ENCODE results near the gene DPH6.

Gene DPH6

DNA sequence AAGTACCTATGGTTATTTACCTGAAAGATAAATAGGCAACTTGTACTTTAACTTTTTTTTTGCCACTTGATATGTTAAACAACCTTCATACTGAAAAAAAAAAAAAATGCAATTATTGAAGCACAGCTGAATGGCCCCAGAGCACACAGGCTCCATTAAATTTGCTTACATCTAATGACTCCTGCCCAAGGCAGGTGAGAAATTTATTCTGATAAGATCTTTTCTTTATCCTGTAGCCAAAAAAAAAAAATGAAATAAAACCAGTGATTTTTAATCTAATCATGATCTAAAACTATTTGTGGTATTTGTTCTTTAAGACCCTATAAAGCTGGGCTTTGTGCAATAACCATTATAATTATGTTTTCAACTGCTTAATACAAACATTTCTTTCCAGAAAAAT lies 115.7 kb downstream of the DPH6 start:
- TF ChIP-seq, protein P1, sequence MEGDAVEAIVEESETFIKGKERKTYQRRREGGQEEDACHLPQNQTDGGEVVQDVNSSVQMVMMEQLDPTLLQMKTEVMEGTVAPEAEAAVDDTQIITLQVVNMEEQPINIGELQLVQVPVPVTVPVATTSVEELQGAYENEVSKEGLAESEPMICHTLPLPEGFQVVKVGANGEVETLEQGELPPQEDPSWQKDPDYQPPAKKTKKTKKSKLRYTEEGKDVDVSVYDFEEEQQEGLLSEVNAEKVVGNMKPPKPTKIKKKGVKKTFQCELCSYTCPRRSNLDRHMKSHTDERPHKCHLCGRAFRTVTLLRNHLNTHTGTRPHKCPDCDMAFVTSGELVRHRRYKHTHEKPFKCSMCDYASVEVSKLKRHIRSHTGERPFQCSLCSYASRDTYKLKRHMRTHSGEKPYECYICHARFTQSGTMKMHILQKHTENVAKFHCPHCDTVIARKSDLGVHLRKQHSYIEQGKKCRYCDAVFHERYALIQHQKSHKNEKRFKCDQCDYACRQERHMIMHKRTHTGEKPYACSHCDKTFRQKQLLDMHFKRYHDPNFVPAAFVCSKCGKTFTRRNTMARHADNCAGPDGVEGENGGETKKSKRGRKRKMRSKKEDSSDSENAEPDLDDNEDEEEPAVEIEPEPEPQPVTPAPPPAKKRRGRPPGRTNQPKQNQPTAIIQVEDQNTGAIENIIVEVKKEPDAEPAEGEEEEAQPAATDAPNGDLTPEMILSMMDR (IDR thresholded peaks at IDR 0.05), result no peak
- TF ChIP-seq ZFX (IDR thresholded peaks at IDR 0.05; ENCODE audit: borderline replicate concordance), result no peak
- no peak overlapping the region for H3K27ac ChIP-seq

DNA sequence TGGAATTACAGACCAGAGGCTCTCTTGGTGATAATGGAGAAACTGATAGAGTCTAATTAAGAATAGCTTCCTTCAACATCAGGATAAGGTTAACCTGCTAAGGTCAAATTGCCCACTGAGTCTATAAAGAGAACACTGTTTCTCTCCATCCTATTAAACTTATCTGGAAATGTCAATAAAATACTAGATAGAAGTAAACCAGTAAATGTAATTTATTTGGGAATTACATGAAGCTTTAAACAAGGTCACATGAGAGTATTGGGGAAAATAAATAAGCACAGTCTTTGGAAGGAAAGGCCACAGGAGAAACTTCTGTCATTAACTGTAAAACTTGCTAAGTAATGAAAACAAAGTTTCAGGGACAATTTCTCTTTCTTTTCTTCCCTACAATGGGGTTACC lies 118.5 kb downstream of the DPH6 start:
- H3K27ac ChIP-seq, result no peak overlapping the region
- TF ChIP-seq, protein P1 (IDR thresholded peaks at IDR 0.05), result no peak
- no peak for TF ChIP-seq ZFX (IDR thresholded peaks at IDR 0.05; ENCODE audit: borderline replicate concordance)

DNA sequence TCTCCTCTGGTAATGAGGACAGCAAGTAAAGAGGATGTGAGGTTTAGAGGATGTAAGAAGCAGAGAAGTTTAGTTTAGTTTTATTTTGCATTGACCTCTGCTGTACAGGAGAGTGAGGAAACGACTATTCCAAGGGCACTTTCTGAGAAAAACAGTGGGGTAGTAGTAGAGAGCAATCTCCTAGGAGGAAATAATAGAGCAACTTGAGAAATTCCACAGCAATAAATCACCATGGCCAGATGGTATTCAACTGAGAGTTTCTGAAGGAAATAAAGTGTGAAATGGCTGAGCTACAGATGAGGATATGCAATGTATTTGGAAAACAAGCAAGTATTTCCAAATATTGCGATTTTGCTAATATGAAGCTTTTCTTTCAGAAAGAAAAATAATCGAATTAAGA lies 118.9 kb downstream of the DPH6 start:
- H3K27ac ChIP-seq, result no peak overlapping the region
- no peak for TF ChIP-seq ZFX (IDR thresholded peaks at IDR 0.05; ENCODE audit: borderline replicate concordance)
- TF ChIP-seq, protein P1 (IDR thresholded peaks at IDR 0.05), result no peak

DNA sequence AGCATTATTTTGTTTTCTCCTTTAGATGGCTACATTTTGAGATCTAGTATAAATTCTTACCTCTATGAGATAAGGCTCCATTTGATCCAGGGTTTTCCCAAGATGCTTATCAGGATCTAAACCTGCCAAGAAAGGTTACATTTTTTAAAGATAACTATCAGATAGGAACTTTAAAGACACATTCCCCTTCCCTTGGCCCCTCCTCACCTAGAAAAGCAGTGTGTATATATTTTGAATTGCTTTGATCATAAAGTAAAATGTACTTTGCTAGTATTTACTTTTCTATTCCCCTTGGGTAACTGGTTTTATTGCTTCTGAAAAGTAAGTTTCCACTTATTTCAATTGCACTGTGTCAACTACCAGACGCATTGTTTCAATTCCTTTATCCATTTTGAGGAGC lies 135.2 kb downstream of the DPH6 start:
- no peak overlapping the region for H3K27ac ChIP-seq
- TF ChIP-seq, protein P1 (IDR thresholded peaks at IDR 0.05), result no peak
- no peak for TF ChIP-seq ZFX (IDR thresholded peaks at IDR 0.05; ENCODE audit: borderline replicate concordance)

DNA sequence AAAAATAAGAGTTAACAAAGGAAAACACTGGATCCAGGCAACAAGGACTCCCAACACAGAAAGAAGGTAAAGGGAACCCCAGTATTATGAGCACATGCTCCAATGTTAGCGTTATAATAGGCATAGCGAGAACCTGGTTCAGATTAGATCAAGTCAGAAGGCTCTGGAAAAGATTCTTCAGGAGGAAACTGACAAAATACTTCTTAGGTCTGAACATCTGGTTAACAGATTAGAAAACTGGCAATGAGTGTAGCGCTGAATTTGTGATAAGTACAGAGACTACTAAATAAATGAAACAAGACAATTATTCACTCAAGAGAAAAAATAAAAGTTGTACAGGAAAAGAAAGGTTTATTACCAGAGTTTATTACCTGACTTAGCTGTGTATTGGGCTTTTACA lies 146.1 kb downstream of the DPH6 start:
- H3K27ac ChIP-seq, result no peak overlapping the region
- no peak for TF ChIP-seq ZFX (IDR thresholded peaks at IDR 0.05; ENCODE audit: borderline replicate concordance)
- TF ChIP-seq, protein P1 (IDR thresholded peaks at IDR 0.05), result no peak

DNA sequence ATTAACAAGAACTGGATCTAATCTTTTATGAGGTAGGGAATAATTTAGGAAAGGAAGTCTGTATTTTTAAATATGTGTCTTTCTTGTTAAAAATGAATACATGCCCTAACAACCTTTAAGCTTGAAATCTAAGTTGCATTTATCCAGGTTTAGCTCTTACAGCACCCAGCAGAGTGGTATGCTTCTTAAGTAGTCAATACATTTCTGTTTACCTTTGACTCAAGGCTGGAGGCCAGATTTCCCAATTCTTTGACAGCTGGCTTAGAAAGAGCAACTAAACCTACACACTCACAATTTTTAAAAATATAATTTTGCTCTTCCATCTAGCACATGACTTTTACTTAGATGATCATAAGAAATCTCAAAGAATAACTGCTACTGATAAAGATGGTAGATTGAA lies 148.9 kb downstream of the DPH6 start:
- TF ChIP-seq ZFX (IDR thresholded peaks at IDR 0.05; ENCODE audit: borderline replicate concordance), result no peak
- TF ChIP-seq, protein P1 (IDR thresholded peaks at IDR 0.05), result no peak
- H3K27ac ChIP-seq, result no peak overlapping the region

DNA sequence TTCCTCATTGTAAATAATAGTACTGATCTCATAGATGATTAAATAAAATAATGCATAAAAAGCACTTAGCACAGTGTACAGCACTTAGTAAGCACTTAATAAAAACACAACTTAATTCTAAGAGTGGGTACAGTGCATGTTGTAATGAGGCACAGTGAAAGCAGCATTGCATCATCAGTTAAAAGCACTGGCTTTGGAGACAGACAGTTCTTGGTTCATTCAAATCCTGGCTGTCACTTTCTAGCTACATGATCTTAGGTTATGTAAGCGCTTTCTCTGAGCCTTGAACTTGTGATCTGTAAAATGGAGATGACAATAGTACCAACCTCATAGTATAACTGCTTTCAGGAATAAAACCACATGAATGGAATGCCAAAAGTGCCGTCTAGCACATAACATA lies 151.5 kb downstream of the DPH6 start:
- no peak for TF ChIP-seq ZFX (IDR thresholded peaks at IDR 0.05; ENCODE audit: borderline replicate concordance)
- TF ChIP-seq, protein P1 (IDR thresholded peaks at IDR 0.05), result no peak
- H3K27ac ChIP-seq, result no peak overlapping the region

All from 22Rv1 (cell line).